ENCODE results near the gene RDX. TPM values are rescaled to one million over a fixed set of nuclear protein-coding genes. Genes with fewer than 3 reads are reported as not detected.

Gene RDX
- total RNA-seq (57.5 TPM), polyA plus RNA-seq (ENCODE audit: insufficient read depth in 1 of 8, insufficient read length in 8 of 8, low replicate concordance in 1 of 8) (10 to 100 TPM; 34.8 to 80.5 (median 73.2) TPM)
- long read RNA-seq, donor 1, full-length matches to known transcripts = 3 of 11 reads
- long read RNA-seq, donor 1, partial matches to known transcripts = 8 of 11 reads
- long read RNA-seq, donor 1, other reads (novel, unspliced or antisense) = 0 of 11 reads
- long read RNA-seq, donor 2 = 0 reads
- long read RNA-seq, donor 3, full-length matches to known transcripts = 11 of 51 reads
- long read RNA-seq, donor 3, partial matches to known transcripts = 40 of 51 reads
- long read RNA-seq, donor 3, other reads (novel, unspliced or antisense) = 0 of 51 reads
- long read RNA-seq, donor 4, full-length matches to known transcripts = 4 of 9 reads
- long read RNA-seq, donor 4, partial matches to known transcripts = 5 of 9 reads
- long read RNA-seq, donor 4, other reads (novel, unspliced or antisense) = 0 of 9 reads
- long read RNA-seq, donor 5, full-length matches to known transcripts = 11 of 120 reads
- long read RNA-seq, donor 5, partial matches to known transcripts = 109 of 120 reads
- long read RNA-seq, donor 5, other reads (novel, unspliced or antisense) = 0 of 120 reads
- long read RNA-seq, donor 6, full-length matches to known transcripts = 8 of 27 reads
- long read RNA-seq, donor 6, partial matches to known transcripts = 19 of 27 reads
- long read RNA-seq, donor 6, other reads (novel, unspliced or antisense) = 0 of 27 reads
- long read RNA-seq, donor 7, full-length matches to known transcripts = 3 of 22 reads
- long read RNA-seq, donor 7, partial matches to known transcripts = 19 of 22 reads
- long read RNA-seq, donor 7, other reads (novel, unspliced or antisense) = 0 of 22 reads
- long read RNA-seq, donor 8, full-length matches to known transcripts = 8 of 20 reads
- long read RNA-seq, donor 8, partial matches to known transcripts = 12 of 20 reads
- long read RNA-seq, donor 8, other reads (novel, unspliced or antisense) = 0 of 20 reads
- long read RNA-seq, donor 9, full-length matches to known transcripts = 5 of 13 reads
- long read RNA-seq, donor 9, partial matches to known transcripts = 8 of 13 reads
- long read RNA-seq, donor 9, other reads (novel, unspliced or antisense) = 0 of 13 reads
- long read RNA-seq, donor 10, full-length matches to known transcripts = 10 of 38 reads
- long read RNA-seq, donor 10, partial matches to known transcripts = 28 of 38 reads
- long read RNA-seq, donor 10, other reads (novel, unspliced or antisense) = 0 of 38 reads
- long read RNA-seq, donor 11, full-length matches to known transcripts = 6 of 39 reads
- long read RNA-seq, donor 11, partial matches to known transcripts = 33 of 39 reads
- long read RNA-seq, donor 11, other reads (novel, unspliced or antisense) = 0 of 39 reads

GRCh38 chr11:110296226-110297075, at the start of gene RDX:
Gene RDX, minus strand, starts transcription at chr11:110296614. Its CDS starts 16,922 bp downstream, at chr11:110279692.
- Histone ChIP-seq H3K4me1 (ENCODE audit: control insufficient read depth, insufficient read depth, low read length) (peaks cover 14% of the 10 kb centered on the region), H3K9me3 (replicated peaks; ENCODE audit: control insufficient read depth, low read depth, low read length) (no peaks in the 10 kb centered on the region), H3K36me3 (ENCODE audit: control insufficient read depth, insufficient read depth, low read length) (peaks cover 1% of the 10 kb centered on the region), H3K4me3 (ENCODE audit: low read length) (peak within 1 kb of the TSS; percentile 92), H3K27me3 (ENCODE audit: control insufficient read depth, insufficient read depth, low read length) (no peaks in the 10 kb centered on the region), H3K27ac (ENCODE audit: low read length) (peak within 1 kb of the TSS; percentile 98)
- peak; percentile 88 for DNase-seq
- under 1% methylated on average over 113 of the region's 113 CpGs for WGBS (ENCODE audit: insufficient coverage)

- DNase-seq = no peak
- H3K27ac ChIP-seq (ENCODE audit: low read length) = no peak overlapping the region
- WGBS (ENCODE audit: insufficient coverage) = no CpG with 5 or more reads among the region's 3 CpGs
Observed at GRCh38 chr11:110345743-110346142, 49.3 kb upstream of the RDX start.

GRCh38 chr11:110340436-110340835, 44.0 kb upstream of the RDX start:
- Histone ChIP-seq H3K27me3 (ENCODE audit: control insufficient read depth, insufficient read depth, low read length) (no peaks in the 10 kb centered on the region), H3K27ac (ENCODE audit: low read length) (no peak overlapping the region), H3K4me1 (ENCODE audit: control insufficient read depth, insufficient read depth, low read length) (no peaks in the 10 kb centered on the region), H3K9me3 (replicated peaks; ENCODE audit: control insufficient read depth, low read depth, low read length) (no peaks in the 10 kb centered on the region), H3K4me3 (ENCODE audit: low read length) (no peak overlapping the region), H3K36me3 (ENCODE audit: control insufficient read depth, insufficient read depth, low read length) (no peaks in the 10 kb centered on the region)
- DNase-seq = no peak
- WGBS (ENCODE audit: insufficient coverage) = no CpG with 5 or more reads among the region's 2 CpGs

More at GRCh38 chr11:110345743-110346142, 49.3 kb upstream of the RDX start:
- no peak overlapping the region for H3K4me3 ChIP-seq (ENCODE audit: low read length)
- H3K9me3 ChIP-seq (replicated peaks; ENCODE audit: control insufficient read depth, low read depth, low read length) = no peaks in the 10 kb centered on the region
- H3K36me3 ChIP-seq (ENCODE audit: control insufficient read depth, insufficient read depth, low read length) = no peaks in the 10 kb centered on the region
- H3K4me1 ChIP-seq (ENCODE audit: control insufficient read depth, insufficient read depth, low read length) = no peaks in the 10 kb centered on the region
- H3K27me3 ChIP-seq (ENCODE audit: control insufficient read depth, insufficient read depth, low read length) = no peaks in the 10 kb centered on the region

GRCh38 chr11:110339456-110340250, 43.2 kb upstream of the RDX start:
- no peaks in the 10 kb centered on the region for H3K9me3 ChIP-seq (replicated peaks; ENCODE audit: control insufficient read depth, low read depth, low read length)
- no peaks in the 10 kb centered on the region for H3K27me3 ChIP-seq (ENCODE audit: control insufficient read depth, insufficient read depth, low read length)
- no peaks in the 10 kb centered on the region for H3K4me1 ChIP-seq (ENCODE audit: control insufficient read depth, insufficient read depth, low read length)
- no peak overlapping the region for H3K4me3 ChIP-seq (ENCODE audit: low read length)
- no peak overlapping the region for H3K27ac ChIP-seq (ENCODE audit: low read length)
- no peaks in the 10 kb centered on the region for H3K36me3 ChIP-seq (ENCODE audit: control insufficient read depth, insufficient read depth, low read length)
- WGBS (ENCODE audit: insufficient coverage) = 78% methylated on average over 1 of the region's 3 CpGs
- DNase-seq = no peak

GRCh38 chr11:110338684-110339083, 42.3 kb upstream of the RDX start:
- Histone ChIP-seq H3K9me3 (replicated peaks; ENCODE audit: control insufficient read depth, low read depth, low read length) (no peaks in the 10 kb centered on the region), H3K4me1 (ENCODE audit: control insufficient read depth, insufficient read depth, low read length) (no peaks in the 10 kb centered on the region), H3K27me3 (ENCODE audit: control insufficient read depth, insufficient read depth, low read length) (no peaks in the 10 kb centered on the region), H3K36me3 (ENCODE audit: control insufficient read depth, insufficient read depth, low read length) (no peaks in the 10 kb centered on the region), H3K4me3 (ENCODE audit: low read length) (no peak overlapping the region), H3K27ac (ENCODE audit: low read length) (no peak overlapping the region)
- 34% methylated on average over 2 of the region's 5 CpGs for WGBS (ENCODE audit: insufficient coverage)
- peak; percentile 24 for DNase-seq

GRCh38 chr11:110337570-110338193, 41.3 kb upstream of the RDX start:
- Histone ChIP-seq H3K4me3 (ENCODE audit: low read length) (no peak overlapping the region), H3K4me1 (ENCODE audit: control insufficient read depth, insufficient read depth, low read length) (no peaks in the 10 kb centered on the region), H3K9me3 (replicated peaks; ENCODE audit: control insufficient read depth, low read depth, low read length) (no peaks in the 10 kb centered on the region), H3K27ac (ENCODE audit: low read length) (no peak overlapping the region), H3K27me3 (ENCODE audit: control insufficient read depth, insufficient read depth, low read length) (no peaks in the 10 kb centered on the region), H3K36me3 (ENCODE audit: control insufficient read depth, insufficient read depth, low read length) (no peaks in the 10 kb centered on the region)
- 100% methylated on average over 1 of the region's 4 CpGs for WGBS (ENCODE audit: insufficient coverage)
- no peak for DNase-seq

- no peak overlapping the region for H3K27ac ChIP-seq (ENCODE audit: low read length)
- WGBS (ENCODE audit: insufficient coverage) = 100% methylated on average over 1 of the region's 3 CpGs
Observed at GRCh38 chr11:110336054-110336453, 39.6 kb upstream of the RDX start.

GRCh38 chr11:110335358-110335757, 38.9 kb upstream of the RDX start:
- Histone ChIP-seq H3K36me3 (ENCODE audit: control insufficient read depth, insufficient read depth, low read length) (no peaks in the 10 kb centered on the region), H3K9me3 (replicated peaks; ENCODE audit: control insufficient read depth, low read depth, low read length) (no peaks in the 10 kb centered on the region), H3K27me3 (ENCODE audit: control insufficient read depth, insufficient read depth, low read length) (no peaks in the 10 kb centered on the region), H3K4me3 (ENCODE audit: low read length) (no peak overlapping the region), H3K4me1 (ENCODE audit: control insufficient read depth, insufficient read depth, low read length) (no peaks in the 10 kb centered on the region), H3K27ac (ENCODE audit: low read length) (no peak overlapping the region)
- DNase-seq = no peak
- WGBS (ENCODE audit: insufficient coverage) = 86% methylated on average over 2 of the region's 4 CpGs

More at GRCh38 chr11:110336054-110336453, 39.6 kb upstream of the RDX start:
- Histone ChIP-seq H3K36me3 (ENCODE audit: control insufficient read depth, insufficient read depth, low read length) (no peaks in the 10 kb centered on the region), H3K4me3 (ENCODE audit: low read length) (no peak overlapping the region), H3K4me1 (ENCODE audit: control insufficient read depth, insufficient read depth, low read length) (no peaks in the 10 kb centered on the region), H3K27me3 (ENCODE audit: control insufficient read depth, insufficient read depth, low read length) (no peaks in the 10 kb centered on the region), H3K9me3 (replicated peaks; ENCODE audit: control insufficient read depth, low read depth, low read length) (no peaks in the 10 kb centered on the region)
- no peak for DNase-seq
